Measurements from ENCODE around the gene CCDC110.
A peak's percentile ranks its signal among the peaks of the same experiment; 100 is the strongest.

CCDC110 gene

DNA sequence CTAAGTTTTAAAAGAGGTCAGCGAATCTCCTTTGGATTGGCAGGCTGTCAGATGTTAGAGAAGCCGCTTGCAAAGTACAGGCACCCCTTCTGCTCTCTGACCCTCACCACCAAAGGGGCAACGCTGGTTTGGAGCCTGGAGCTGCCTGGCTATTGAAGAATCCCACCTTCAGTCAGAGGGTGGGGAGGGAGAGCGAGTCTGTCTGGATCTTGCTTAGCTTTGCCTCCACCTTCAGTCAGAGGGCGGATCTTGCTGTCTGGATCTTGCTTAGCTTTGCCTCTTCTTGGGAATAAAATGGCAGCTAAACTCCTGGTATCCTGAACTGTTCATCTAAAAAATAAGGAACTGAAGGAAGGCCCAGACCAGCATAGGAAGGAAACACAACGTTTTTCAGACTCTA, 7.3 kb downstream of the CCDC110 start:
- Mint-ChIP-seq H3K4me1 (ENCODE audit: low read depth) (no peaks in the 10 kb centered on the region), H3K4me3 (no peak overlapping the region)

DNA sequence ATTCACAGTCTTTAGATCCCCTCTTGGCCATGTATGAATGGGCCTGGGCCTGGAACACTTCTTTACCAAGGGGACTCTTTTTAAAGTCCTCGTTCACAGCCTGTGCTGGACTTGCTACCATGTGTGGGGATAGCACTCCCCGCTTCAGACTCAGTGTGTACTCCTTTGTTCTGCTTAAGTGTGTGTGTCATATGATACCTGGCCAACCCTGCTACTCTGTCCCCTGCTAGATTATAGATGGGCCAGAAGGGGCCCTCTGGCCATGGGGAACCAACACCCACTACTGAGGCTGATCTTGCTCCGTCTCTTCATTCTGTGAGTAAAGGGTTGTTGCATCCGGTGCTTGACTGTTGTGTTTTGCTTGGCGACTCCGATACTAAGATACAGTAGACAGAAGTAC, 8.0 kb downstream of the CCDC110 start:
- Mint-ChIP-seq H3K4me3 (no peak overlapping the region), H3K4me1 (ENCODE audit: low read depth) (no peaks in the 10 kb centered on the region), H3K36me3 (ENCODE audit: low read depth) (no peaks in the 10 kb centered on the region), H3K27me3 (peaks cover 6% of the 10 kb centered on the region), H3K9me3 (no peaks in the 10 kb centered on the region), H3K27ac (no peak overlapping the region)
- DNase-seq = no peak

More for the DNA sequence above, 7.3 kb downstream of the CCDC110 start:
- H3K9me3 Mint-ChIP-seq = no peaks in the 10 kb centered on the region
- peaks cover 10% of the 10 kb centered on the region for H3K27me3 Mint-ChIP-seq
- H3K27ac Mint-ChIP-seq = no peak overlapping the region
- no peak for DNase-seq
- no peaks in the 10 kb centered on the region for H3K36me3 Mint-ChIP-seq (ENCODE audit: low read depth)

DNA sequence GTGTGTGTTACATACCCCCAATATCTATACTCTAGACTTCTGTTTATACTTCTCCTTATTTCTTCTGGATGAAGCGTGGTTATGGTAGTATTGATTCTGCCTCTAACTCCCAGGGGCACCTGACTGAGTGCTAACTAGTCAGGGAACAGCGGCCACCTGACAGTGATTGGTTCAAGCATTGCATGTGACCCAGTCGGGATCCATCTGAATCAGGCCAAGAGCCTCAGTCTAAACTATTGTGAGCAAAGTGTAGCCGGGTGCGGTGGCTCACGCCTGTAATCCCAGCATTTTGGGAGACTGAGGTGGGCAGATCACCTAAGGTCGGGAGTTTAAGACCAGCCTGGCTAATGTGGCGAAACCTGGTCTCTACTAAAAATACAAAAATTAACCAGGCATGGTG, 10.0 kb downstream of the CCDC110 start:
- Mint-ChIP-seq H3K27ac (no peak overlapping the region), H3K4me3 (no peak overlapping the region), H3K9me3 (no peaks in the 10 kb centered on the region), H3K36me3 (ENCODE audit: low read depth) (no peaks in the 10 kb centered on the region), H3K27me3 (peaks cover 6% of the 10 kb centered on the region), H3K4me1 (ENCODE audit: low read depth) (no peaks in the 10 kb centered on the region)
- DNase-seq = no peak

DNA sequence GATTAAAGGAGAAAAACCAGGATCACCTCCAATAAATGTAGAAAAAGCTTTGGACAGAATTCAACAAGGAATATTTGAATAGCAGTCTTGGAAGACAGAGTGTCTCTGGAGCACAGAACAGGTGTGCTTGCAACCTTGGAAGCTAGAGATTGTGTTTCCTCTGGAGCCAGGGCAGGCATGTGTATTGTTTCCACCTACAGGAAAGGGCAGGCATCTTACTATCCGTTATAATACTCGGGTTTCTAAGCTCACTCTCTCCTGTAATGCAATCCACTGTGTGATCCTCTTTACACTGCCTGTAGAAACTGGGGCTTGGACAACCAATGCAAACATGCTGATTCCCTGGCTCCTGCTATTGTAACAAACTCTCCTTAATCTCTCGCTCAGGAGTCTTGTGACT, 14.4 kb downstream of the CCDC110 start:
- Mint-ChIP-seq H3K36me3 (ENCODE audit: low read depth) (no peaks in the 10 kb centered on the region), H3K27ac (no peak overlapping the region), H3K27me3 (peaks cover 7% of the 10 kb centered on the region), H3K9me3 (no peaks in the 10 kb centered on the region), H3K4me1 (ENCODE audit: low read depth) (no peaks in the 10 kb centered on the region), H3K4me3 (no peak overlapping the region)
- DNase-seq = no peak

DNA sequence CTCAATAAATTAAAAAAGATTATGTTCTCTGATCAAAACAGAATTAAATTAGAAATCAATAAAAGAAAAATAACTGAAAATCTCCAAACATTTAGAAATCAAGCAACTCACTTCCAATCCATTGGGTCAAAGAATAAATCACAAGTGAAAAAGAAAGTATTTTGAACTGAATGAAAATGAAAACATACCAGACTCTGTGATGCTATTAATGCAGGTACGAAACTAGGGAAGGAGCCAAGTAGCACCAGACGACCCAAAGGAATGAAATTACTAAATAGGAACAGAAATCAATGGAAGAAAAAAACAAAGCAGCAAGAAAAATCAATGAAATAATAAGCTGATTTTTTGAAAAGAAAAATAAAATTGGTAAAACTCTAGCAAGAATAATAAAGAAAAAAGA, 15.4 kb downstream of the CCDC110 start:
- H3K4me1 Mint-ChIP-seq (ENCODE audit: low read depth) = no peaks in the 10 kb centered on the region

DNA sequence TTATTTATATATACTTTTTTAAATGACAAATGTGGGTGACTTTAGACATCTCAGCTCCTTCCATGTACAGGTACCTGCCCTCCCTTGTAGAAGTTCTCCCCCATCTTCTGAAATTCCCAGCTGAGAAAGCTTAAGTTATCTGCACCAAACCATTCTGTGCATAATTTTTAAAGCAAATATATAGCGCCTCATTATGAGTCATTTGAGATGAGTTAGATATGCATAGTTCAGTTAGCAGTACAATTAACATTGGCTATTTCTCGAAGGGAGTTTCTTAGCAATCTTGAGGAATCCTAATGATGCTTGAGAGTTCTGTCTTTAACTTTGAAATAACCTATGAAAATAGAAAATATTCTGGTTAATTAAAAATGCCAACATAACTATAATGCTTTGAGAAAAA, 26.3 kb downstream of the CCDC110 start:
- no peaks in the 10 kb centered on the region for H3K9me3 Mint-ChIP-seq
- H3K4me1 Mint-ChIP-seq (ENCODE audit: low read depth) = no peaks in the 10 kb centered on the region
- no peaks in the 10 kb centered on the region for H3K36me3 Mint-ChIP-seq (ENCODE audit: low read depth)
- H3K4me3 Mint-ChIP-seq = no peak overlapping the region
- H3K27me3 Mint-ChIP-seq = peaks cover 6% of the 10 kb centered on the region
- DNase-seq = no peak
- H3K27ac Mint-ChIP-seq = no peak overlapping the region

More for the DNA sequence above, 15.4 kb downstream of the CCDC110 start:
- Mint-ChIP-seq H3K27ac (no peak overlapping the region), H3K27me3 (peaks cover 11% of the 10 kb centered on the region), H3K9me3 (no peaks in the 10 kb centered on the region), H3K36me3 (ENCODE audit: low read depth) (no peaks in the 10 kb centered on the region), H3K4me3 (no peak overlapping the region)
- DNase-seq = no peak

DNA sequence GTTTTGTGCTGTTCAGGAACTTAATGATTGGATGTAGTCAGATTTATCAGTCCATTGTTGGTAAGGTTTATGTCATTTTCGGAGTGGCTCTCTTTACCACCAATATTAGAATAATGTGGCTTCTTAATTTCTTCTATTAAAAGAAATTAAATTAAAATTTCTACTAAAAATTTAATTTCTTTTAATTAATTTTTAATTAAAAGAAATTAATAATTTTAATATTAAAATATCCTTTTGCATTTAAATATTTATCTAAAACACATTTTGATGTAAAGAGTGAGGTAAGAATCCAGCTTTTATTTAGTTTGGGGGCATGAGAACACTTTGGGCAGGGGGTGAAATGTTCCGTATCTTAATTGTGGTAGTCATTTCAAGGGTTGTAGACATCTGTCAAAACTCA, 30.1 kb downstream of the CCDC110 start:
- Mint-ChIP-seq H3K27ac (no peak overlapping the region), H3K27me3 (no peaks in the 10 kb centered on the region), H3K4me3 (no peak overlapping the region), H3K4me1 (ENCODE audit: low read depth) (no peaks in the 10 kb centered on the region), H3K9me3 (no peaks in the 10 kb centered on the region), H3K36me3 (ENCODE audit: low read depth) (no peaks in the 10 kb centered on the region)
- DNase-seq = no peak

DNA sequence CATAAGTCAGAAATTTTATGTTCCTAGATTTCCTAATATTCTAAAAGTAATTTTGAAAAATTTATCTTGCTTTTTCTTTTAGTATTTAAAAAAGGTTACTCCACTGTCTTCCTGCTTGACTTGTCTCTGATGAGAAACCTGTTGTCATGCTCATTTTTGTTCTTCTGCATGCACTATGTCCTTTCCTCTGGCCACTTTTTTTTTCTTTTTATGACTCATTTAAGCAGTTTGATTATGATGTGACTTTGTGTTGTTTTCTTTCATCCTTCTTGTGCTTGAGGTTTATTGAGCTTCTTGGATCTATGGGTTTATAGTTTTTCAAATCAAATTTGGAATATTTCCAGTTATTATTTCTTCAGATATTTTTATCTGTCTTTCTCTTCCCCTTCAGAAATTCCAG, 33.7 kb downstream of the CCDC110 start:
- no peaks in the 10 kb centered on the region for H3K4me1 Mint-ChIP-seq (ENCODE audit: low read depth)
- H3K9me3 Mint-ChIP-seq = no peaks in the 10 kb centered on the region
- H3K4me3 Mint-ChIP-seq = no peak overlapping the region

DNA sequence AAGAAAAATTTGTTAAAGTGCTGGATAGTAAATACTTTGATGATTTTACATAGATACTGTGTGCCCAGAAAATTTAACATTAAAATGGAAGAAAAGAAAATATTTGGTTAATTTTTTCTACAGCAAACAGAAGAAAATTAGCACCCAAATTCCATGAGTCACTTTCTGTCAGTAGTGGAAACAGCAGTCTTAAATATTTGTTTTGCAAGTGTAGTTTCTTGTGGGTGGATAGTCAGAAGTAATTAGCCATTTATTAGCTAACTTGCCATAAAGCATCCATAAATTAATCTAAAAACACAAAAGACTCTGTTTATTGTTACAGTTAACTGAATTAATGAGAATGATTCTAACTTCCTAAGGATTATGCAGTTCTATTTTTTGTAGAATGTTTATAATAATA, 36.1 kb downstream of the CCDC110 start:
- no peak for DNase-seq
- H3K4me1 Mint-ChIP-seq (ENCODE audit: low read depth) = no peaks in the 10 kb centered on the region
- H3K4me3 Mint-ChIP-seq = no peak overlapping the region
- no peaks in the 10 kb centered on the region for H3K9me3 Mint-ChIP-seq
- H3K27me3 Mint-ChIP-seq = peaks cover 2% of the 10 kb centered on the region
- no peaks in the 10 kb centered on the region for H3K36me3 Mint-ChIP-seq (ENCODE audit: low read depth)
- no peak overlapping the region for H3K27ac Mint-ChIP-seq

More for the DNA sequence above, 33.7 kb downstream of the CCDC110 start:
- peaks cover 2% of the 10 kb centered on the region for H3K27me3 Mint-ChIP-seq
- no peaks in the 10 kb centered on the region for H3K36me3 Mint-ChIP-seq (ENCODE audit: low read depth)
- no peak overlapping the region for H3K27ac Mint-ChIP-seq
- no peak for DNase-seq

DNA sequence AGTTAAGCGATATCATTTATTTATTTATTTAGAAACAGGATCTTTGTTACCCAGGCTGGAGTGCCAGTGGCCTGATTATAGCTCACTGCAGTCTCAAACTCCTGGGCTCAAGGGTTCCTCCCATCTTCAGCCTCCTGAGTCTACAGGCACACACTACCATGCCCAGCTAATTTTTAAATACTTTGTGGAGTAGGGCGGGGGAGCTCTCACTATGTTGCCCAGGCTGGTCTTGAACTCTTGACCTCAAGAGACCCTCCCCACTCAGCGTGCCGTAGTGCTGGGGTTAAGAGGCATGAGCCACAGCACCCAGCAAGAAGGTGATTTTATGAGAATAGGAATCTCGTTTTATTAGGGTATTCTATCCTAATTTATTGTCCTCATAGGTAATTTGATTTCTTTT, 41.9 kb downstream of the CCDC110 start:
- Mint-ChIP-seq H3K9me3 (no peaks in the 10 kb centered on the region), H3K4me1 (ENCODE audit: low read depth) (peaks cover 9% of the 10 kb centered on the region), H3K27me3 (peaks cover 3% of the 10 kb centered on the region), H3K27ac (no peak overlapping the region), H3K36me3 (ENCODE audit: low read depth) (peaks cover 12% of the 10 kb centered on the region), H3K4me3 (no peak overlapping the region)
- DNase-seq = no peak

DNA sequence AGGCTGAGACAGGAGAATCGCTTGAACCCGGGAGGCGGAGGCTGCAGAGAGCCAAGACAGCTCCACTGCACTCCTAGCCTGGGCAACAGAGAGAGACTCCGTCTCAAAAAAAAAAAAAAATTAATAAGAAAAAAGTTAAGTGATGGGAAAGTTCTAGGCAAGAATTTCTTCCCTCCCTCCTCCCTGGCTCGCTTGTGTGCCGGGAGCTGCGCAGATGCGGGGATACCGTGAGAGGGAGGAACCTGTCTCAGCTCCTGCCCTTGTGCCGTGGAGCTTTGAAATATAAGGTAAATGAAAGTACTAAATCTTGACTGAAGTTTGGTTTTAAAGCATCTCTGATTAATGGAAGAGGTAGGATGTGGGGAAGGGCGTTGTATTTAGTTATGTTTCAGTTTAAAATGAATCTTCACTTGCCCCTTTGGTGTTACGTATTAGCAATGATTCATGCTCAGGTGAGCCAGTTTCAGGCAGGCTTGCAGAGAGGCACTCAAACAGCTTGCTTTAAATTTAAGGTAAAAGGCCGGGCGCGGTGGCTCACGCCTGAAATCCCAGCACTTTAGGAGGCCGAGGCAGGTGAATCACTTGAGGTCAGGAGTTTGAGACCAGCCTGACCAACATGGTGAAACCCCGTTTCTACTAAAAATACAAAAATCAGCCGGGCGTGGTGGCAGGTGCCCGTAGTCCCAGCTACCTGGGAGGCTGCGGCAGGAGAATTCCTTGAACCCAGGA, 44.4 kb downstream of the CCDC110 start:
- Mint-ChIP-seq H3K27ac (no peak overlapping the region), H3K36me3 (ENCODE audit: low read depth) (peaks cover 20% of the 10 kb centered on the region), H3K9me3 (no peaks in the 10 kb centered on the region), H3K27me3 (peaks cover 3% of the 10 kb centered on the region), H3K4me1 (ENCODE audit: low read depth) (peaks cover 24% of the 10 kb centered on the region), H3K4me3 (peak overlapping the region; percentile 22)
- no peak for DNase-seq

DNA sequence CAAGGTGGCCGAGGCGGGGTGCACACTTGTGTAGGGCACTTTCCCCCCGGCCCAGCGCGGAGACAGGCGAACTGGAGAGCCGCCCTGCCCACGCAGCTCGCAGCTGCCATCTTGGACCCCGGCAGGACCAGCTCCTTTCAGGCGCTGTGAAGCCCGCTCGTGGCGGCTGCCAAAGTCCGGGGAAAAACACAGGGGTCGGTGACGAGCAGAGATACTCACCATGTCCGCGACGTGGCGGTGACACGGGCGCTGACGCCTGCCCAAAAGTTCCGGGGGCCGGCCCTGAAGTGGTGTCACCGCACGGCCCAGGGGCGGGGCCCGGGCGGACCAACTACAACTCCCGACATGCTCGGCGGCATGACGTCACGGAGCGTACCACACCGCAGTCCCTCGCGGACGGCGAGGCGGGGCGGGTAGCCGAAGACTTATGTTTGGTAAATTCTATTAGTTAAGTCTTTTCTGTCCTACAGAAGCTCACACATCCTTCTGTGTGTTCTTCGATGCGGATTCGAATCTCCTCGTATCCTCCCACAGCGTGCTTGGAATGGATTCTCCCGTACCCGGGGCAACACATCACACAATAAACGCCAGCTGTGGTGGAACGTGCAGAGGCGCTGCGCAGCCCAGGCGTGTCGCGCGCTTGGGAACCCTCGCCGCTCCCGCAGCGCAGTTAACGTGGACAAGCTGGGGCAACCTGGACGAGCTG, 45.7 kb downstream of the CCDC110 start, which contains the start of gene UFSP2:
TSS of gene UFSP2 (minus strand) at position 318 of the 706 bp plus-strand sequence. CDS start at position 222, 96 bp downstream.
- peak within 1 kb of the TSS; percentile 100 for H3K27ac Mint-ChIP-seq

DNA sequence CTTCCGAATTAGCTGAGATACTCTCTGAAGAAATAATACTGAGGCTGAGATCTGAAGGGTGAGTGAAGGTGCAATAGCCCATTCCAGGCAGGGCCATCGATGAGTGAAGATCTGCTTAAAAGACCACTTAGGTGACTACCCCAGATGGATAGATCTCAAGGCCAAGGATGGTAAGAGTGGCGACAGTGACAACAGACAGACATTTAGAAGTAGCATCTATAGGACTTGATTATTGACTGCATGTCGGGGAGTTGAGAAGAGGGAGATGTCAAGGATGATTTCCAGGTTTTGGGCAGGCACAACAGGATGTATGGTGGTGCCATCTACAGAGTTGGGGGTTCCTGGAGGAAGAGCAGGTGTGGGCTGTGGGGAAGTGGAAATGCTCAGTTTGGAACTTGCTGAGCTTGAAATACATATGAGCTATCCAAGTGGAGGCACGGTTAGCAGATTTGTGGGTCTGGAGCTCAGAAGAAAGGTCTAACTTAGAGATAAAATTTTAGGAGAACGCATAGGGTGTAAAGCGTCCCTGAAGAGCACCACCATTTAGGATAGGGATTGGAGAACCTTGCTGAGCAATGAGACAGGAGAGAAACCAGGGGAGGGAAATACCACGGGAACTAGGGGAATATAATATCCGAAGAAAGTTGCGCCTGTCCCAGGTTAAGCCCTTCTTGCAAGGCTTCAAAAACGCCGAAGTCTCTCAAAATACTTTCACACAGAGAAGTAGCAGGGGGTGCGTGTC, 46.5 kb downstream of the CCDC110 start:
- H3K36me3 Mint-ChIP-seq (ENCODE audit: low read depth) = peaks cover 39% of the 10 kb centered on the region
- DNase-seq = peak; percentile 37

More for the DNA sequence above, 45.7 kb downstream of the CCDC110 start, which contains the start of gene UFSP2:
- peaks cover 3% of the 10 kb centered on the region for H3K27me3 Mint-ChIP-seq
- H3K9me3 Mint-ChIP-seq = no peaks in the 10 kb centered on the region
- H3K36me3 Mint-ChIP-seq (ENCODE audit: low read depth) = peaks cover 33% of the 10 kb centered on the region
- peaks cover 35% of the 10 kb centered on the region for H3K4me1 Mint-ChIP-seq (ENCODE audit: low read depth)
- DNase-seq = peak; percentile 97
- H3K4me3 Mint-ChIP-seq = peak within 1 kb of the TSS; percentile 83

DNA sequence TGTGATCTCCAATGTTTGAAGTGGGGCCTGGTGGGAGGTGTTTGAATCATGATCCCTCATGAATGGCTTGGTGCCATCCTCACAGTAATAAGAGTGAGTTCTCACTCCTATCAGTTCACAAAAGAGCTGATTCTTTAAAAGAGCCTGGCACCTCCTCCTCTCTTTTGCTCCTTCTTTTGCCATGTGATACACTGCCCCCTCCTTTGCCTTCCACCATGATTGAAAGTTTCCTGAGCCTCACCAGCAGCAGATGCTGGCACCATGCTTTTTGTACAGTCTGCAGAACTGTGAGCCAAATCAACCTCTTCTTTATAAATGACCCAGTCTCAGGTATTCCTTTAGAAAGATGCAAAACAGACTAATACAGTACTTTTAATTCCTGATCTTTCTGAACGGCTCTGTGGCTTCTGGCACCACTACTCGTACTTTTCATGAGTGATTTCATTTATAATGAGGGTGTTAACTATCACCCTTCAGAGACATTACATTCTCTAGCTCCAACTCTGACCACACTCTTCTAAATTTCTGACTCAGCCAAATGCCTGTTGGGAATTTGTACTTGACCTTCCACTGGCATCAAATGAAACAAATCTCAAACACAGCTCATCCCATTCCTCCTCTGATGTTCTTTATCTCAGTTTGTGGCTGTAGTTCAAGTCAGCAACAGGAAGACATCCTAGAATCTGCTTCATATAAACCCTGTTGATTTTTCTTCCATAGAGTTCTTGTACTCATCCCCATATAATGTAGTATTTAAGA, 50.0 kb downstream of the CCDC110 start:
- Mint-ChIP-seq H3K4me3 (no peak overlapping the region), H3K9me3 (no peaks in the 10 kb centered on the region), H3K27me3 (no peaks in the 10 kb centered on the region), H3K4me1 (ENCODE audit: low read depth) (peaks cover 39% of the 10 kb centered on the region), H3K27ac (no peak overlapping the region), H3K36me3 (ENCODE audit: low read depth) (peaks cover 69% of the 10 kb centered on the region)
- DNase-seq = no peak

More for the DNA sequence above, 46.5 kb downstream of the CCDC110 start:
- Mint-ChIP-seq H3K4me3 (peak overlapping the region; percentile 83), H3K27ac (peak overlapping the region; percentile 100), H3K27me3 (peaks cover 3% of the 10 kb centered on the region), H3K9me3 (no peaks in the 10 kb centered on the region), H3K4me1 (ENCODE audit: low read depth) (peaks cover 35% of the 10 kb centered on the region)
